ENCODE measurements around the gene TSHZ2.
"Not testable (repeated sequence)": the region's sequence is repeated elsewhere in the genome, so short reads cannot be mapped to it uniquely, and the experiment has no call there.

The TSHZ2 gene

DNA sequence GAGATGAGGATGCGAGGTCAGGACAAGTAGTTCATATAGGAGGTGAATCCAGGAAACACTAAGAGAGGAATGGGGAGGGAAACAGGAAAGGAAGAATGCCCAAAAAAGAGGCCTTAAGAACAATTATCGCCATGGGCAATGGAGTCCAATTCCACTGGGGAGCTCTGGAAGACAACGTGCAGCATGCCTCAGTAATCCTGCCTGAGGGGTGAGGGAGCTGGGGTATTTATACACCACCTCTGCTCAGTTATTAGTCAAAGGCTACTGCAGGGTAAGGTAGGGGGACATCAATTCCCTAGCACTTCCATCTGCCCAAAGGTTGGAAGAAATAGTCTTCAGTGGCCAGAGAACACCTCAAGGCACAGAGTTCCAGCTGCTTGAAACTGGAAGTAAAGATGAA lies 525.1 kb downstream of the TSHZ2 start:
- Histone ChIP-seq H3K36me3 (no peaks in the 10 kb centered on the region), H3K4me1 (peaks cover 19% of the 10 kb centered on the region), H3K27me3 (no peaks in the 10 kb centered on the region), H3K9me3 (no peaks in the 10 kb centered on the region; the same call in 1 of the 2 replicates), H3K4me3 (ENCODE audit: low read depth, low read length) (no peak overlapping the region)
- TF ChIP-seq, protein P1, sequence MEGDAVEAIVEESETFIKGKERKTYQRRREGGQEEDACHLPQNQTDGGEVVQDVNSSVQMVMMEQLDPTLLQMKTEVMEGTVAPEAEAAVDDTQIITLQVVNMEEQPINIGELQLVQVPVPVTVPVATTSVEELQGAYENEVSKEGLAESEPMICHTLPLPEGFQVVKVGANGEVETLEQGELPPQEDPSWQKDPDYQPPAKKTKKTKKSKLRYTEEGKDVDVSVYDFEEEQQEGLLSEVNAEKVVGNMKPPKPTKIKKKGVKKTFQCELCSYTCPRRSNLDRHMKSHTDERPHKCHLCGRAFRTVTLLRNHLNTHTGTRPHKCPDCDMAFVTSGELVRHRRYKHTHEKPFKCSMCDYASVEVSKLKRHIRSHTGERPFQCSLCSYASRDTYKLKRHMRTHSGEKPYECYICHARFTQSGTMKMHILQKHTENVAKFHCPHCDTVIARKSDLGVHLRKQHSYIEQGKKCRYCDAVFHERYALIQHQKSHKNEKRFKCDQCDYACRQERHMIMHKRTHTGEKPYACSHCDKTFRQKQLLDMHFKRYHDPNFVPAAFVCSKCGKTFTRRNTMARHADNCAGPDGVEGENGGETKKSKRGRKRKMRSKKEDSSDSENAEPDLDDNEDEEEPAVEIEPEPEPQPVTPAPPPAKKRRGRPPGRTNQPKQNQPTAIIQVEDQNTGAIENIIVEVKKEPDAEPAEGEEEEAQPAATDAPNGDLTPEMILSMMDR (IDR thresholded peaks at IDR 0.05; ENCODE audit: low read depth, low read length), result no peak
- DNase-seq, result no peak

DNA sequence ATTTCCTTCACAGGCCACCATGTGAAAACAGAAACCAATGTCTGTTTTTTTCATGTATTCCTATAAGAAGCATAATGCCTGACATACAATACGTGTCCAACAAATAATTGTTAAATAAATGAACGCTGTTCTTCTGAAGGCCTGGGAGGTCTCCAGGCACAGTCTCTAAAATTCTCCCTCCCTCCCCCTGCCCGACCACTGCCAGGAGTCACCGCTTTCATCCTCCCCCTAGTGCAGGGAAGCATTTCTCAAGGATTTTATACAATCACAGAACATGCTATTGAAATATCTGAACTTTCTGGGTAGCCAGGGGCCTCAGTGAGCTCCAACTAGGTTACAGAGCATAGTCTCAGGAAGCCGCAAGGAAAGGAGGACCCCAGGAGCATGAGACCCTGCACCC lies 526.2 kb downstream of the TSHZ2 start:
- H3K4me1 ChIP-seq, result peaks cover 14% of the 10 kb centered on the region
- H3K36me3 ChIP-seq, result no peaks in the 10 kb centered on the region
- no peaks in the 10 kb centered on the region for H3K27me3 ChIP-seq
- TF ChIP-seq, protein P1 (IDR thresholded peaks at IDR 0.05; ENCODE audit: low read depth, low read length), result no peak
- H3K9me3 ChIP-seq, result no peaks in the 10 kb centered on the region; the same call in 1 of the 2 replicates
- no peak overlapping the region for H3K4me3 ChIP-seq (ENCODE audit: low read depth, low read length)
- no peak for DNase-seq

DNA sequence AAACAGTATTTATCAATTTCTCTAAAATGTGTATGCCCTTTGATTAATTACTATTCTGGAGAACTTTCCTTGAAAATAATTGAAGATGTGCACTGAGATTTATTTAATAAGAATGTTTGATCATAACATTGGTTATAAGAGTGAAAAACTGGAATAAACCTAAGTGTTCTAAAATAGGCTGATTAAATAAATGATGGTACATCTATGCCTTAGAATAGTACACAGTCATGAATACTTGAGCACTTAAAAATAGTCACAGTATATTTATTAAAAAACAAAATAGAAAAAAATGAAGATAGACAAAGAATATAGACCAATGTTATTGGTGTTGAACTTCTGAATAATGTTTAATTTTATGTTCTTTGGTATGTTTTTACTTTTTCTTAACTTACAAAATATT lies 528.5 kb downstream of the TSHZ2 start:
- Histone ChIP-seq H3K36me3 (no peaks in the 10 kb centered on the region), H3K9me3 (no peaks in the 10 kb centered on the region), H3K27me3 (no peaks in the 10 kb centered on the region), H3K4me1 (peaks cover 4% of the 10 kb centered on the region), H3K4me3 (ENCODE audit: low read depth, low read length) (no peak overlapping the region)
- TF ChIP-seq, protein P1 (IDR thresholded peaks at IDR 0.05; ENCODE audit: low read depth, low read length), result no peak
- no peak for DNase-seq

DNA sequence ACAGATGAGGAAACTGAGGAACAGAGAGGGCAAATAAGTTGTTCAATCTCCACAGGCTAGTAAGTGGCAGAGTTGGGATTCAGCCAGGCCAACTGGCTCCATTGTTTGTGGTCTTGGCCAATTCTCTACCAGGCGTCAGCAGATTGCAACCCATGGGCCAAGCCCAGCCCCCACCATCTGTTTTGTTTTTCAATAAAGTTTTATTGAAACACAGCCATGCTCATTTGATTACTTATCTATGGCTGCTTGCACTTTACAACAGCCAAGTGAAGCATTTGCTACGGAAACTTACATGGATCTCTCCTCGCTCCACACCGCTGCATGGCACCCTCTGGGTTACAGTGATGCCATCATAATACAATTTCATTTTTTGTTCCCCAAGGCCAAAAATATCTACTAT lies 530.7 kb downstream of the TSHZ2 start:
- H3K27me3 ChIP-seq, result no peaks in the 10 kb centered on the region
- H3K4me1 ChIP-seq, result no peaks in the 10 kb centered on the region
- H3K9me3 ChIP-seq, result no peaks in the 10 kb centered on the region
- H3K36me3 ChIP-seq, result no peaks in the 10 kb centered on the region
- no peak overlapping the region for H3K4me3 ChIP-seq (ENCODE audit: low read depth, low read length)
- TF ChIP-seq, protein P1 (IDR thresholded peaks at IDR 0.05; ENCODE audit: low read depth, low read length), result no peak
- no peak for DNase-seq

DNA sequence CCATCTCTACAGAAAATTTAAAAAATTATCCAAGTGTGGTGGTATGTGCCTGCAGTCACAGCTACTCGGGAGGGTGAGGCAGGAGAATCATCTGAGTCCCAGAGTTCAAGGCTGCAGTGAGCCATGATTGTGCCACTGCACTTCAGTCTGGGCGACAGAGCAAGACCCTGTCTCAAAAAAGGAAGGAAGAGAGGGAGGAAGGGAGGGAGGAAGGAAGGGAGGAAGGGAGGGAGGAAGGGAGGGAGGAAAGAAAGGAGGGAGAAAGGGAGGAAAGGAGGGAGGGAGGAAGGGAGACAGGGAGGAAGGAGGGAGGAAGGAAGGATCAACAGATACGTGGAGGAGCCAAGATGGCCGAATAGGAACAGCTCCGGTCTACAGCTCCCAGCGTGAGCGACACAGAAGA lies 531.4 kb downstream of the TSHZ2 start:
- no peak overlapping the region for H3K4me3 ChIP-seq (ENCODE audit: low read depth, low read length)
- TF ChIP-seq, protein P1 (IDR thresholded peaks at IDR 0.05; ENCODE audit: low read depth, low read length), result no peak
- H3K27me3 ChIP-seq, result no peaks in the 10 kb centered on the region
- no peaks in the 10 kb centered on the region for H3K9me3 ChIP-seq
- H3K4me1 ChIP-seq, result no peaks in the 10 kb centered on the region
- DNase-seq, result no peak
- H3K36me3 ChIP-seq, result no peaks in the 10 kb centered on the region

DNA sequence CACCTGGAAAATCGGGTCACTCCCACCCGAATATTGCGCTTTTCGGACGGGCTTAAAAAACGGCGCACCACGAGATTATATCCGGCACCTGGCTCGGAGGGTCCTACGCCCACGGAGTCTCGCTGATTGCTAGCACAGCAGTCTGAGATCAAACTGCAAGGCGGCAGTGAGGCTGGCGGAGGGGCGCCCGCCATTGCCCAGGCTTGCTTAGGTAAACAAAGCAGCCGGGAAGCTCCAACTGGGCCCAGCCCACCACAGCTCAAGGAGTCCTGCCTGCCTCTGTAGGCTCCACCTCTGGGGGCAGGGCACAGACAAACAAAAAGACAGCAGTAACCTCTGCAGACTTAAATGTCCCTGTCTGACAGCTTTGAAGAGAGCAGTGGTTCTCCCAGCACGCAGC lies 531.9 kb downstream of the TSHZ2 start:
- H3K27me3 ChIP-seq; H3K4me1 ChIP-seq; H3K4me3 ChIP-seq (ENCODE audit: low read depth, low read length): not testable (repeated sequence)

DNA sequence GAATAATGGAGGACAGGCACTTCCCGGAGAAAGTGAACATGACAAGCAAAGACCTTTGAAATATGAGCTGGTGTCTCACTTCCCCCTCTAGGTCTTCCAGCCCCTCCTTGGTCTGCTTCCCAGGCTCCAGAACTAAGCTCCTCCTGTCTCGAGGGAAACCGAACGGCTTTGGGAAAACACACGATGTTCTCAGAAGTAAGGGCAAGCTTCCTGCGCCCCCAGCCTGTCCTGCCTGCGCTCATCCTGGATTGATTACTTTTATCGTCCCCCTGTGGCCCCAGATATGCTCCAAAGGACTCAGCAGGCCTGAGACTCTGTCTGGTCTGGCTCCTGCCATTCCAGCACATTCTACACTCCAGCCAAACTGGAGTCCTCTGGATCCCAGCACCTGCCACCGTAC lies 538.1 kb downstream of the TSHZ2 start:
- TF ChIP-seq, protein P1 (IDR thresholded peaks at IDR 0.05; ENCODE audit: low read depth, low read length), result no peak
- Histone ChIP-seq H3K4me1 (no peaks in the 10 kb centered on the region), H3K9me3 (no peaks in the 10 kb centered on the region), H3K27me3 (no peaks in the 10 kb centered on the region), H3K36me3 (no peaks in the 10 kb centered on the region), H3K4me3 (ENCODE audit: low read depth, low read length) (no peak overlapping the region)
- no peak for DNase-seq

More for the DNA sequence above, 531.9 kb downstream of the TSHZ2 start:
- H3K9me3 ChIP-seq, DNase-seq, H3K36me3 ChIP-seq: not testable (repeated sequence)
